Endothelial cell (in vitro differentiated cells): ENCODE measurements around the gene INSRR. TPM values are rescaled to one million over a fixed set of nuclear protein-coding genes. Genes with fewer than 3 reads are reported as not detected.

ENCODE experiments used
- DNase-seq: peaks from one replicate; pipeline ENCODE4 v3.0.0; 2021; ENCODE audit warnings: low spot score
- H3K27ac Mint-ChIP-seq: one replicate; pipeline ENCODE4 v1.8.0; 2021; ENCODE audit warnings: mixed read lengths, inconsistent platforms; ENCODE audit not compliant: unreplicated experiment
- H3K27me3 Mint-ChIP-seq: one replicate; pipeline ENCODE4 v1.8.0; 2021; ENCODE audit warnings: mild to moderate bottlenecking, moderate library complexity, mixed read lengths, inconsistent platforms; ENCODE audit not compliant: unreplicated experiment
- H3K36me3 Mint-ChIP-seq: one replicate; pipeline ENCODE4 v1.8.0; 2021; ENCODE audit warnings: mild to moderate bottlenecking, low read depth, mixed read lengths, inconsistent platforms; ENCODE audit not compliant: unreplicated experiment
- H3K4me1 Mint-ChIP-seq: one replicate; pipeline ENCODE4 v1.8.0; 2021; ENCODE audit warnings: mild to moderate bottlenecking, mixed read lengths, inconsistent platforms; ENCODE audit not compliant: unreplicated experiment
- H3K4me3 Mint-ChIP-seq: one replicate; pipeline ENCODE4 v1.8.0; 2021; ENCODE audit warnings: mild to moderate bottlenecking, mixed read lengths, inconsistent platforms; ENCODE audit not compliant: unreplicated experiment
- H3K9me3 Mint-ChIP-seq: one replicate; pipeline ENCODE4 v1.8.0; 2021; ENCODE audit warnings: mixed read lengths, inconsistent platforms; ENCODE audit not compliant: unreplicated experiment
- total RNA-seq: library from RNA; stranded (reverse); fragmentation: NEBNext Ultra II Directional; extraction: Animal tissue kit (Norgen Biotek cat#: 25700); gene quantifications from one replicate; pipeline ENCODE4 v1.2.1, GENCODE V29; 2021; ENCODE audit not compliant: unreplicated experiment
- TF ChIP-seq, protein P1 (sequence below): fragments of 200-600 bp; sonication (generic); IDR thresholded peaks from one replicate; pipeline ENCODE4 v1.5.0; 2021; ENCODE audit warnings: antibody characterized with exemption; ENCODE audit not compliant: unreplicated experiment

The INSRR gene
- total RNA-seq, 1 donor from 2014 or later: not detected

DNA sequence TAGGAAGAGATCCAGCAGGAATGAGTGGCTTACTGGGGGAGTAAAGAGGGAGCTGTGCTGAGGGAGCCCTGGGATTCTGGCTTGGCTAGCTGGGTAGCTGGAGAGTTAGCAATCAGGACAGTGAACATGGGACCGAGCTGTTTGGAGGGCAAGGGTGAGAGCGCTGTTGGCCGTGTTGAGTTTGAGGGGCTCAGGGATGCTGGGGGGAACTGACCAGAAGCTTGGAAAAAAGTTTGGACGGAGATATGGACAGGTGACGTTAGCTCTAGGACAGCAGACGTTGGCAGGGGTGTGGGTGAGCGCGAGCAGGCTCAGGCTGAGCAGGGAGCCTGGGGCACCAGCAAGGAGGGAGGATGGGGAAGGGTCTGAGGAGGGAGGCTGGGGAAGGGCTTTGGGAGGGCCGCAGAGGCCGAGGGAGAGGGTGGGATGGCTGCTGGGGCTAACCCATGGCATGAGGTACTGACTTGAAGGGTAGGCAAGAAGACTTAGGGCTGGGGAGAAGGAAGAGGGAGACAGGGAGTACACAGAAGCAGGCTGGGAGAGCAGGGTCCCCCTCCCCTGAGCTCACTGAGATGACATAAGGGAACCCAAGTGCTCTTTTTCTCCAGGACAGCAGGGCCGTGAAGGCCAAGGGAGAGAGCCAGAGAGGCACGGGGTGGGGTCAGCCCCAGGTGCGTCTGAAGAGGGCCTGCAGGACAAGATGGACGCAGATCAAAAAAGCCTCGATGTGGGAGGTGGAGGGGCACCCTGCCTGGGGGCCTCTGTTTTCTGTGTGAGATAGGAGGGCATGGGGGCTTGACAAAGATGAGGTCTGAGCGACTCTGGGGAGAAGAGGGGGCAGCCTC, 50.5 kb downstream of the INSRR start:
- TF ChIP-seq, protein P1, sequence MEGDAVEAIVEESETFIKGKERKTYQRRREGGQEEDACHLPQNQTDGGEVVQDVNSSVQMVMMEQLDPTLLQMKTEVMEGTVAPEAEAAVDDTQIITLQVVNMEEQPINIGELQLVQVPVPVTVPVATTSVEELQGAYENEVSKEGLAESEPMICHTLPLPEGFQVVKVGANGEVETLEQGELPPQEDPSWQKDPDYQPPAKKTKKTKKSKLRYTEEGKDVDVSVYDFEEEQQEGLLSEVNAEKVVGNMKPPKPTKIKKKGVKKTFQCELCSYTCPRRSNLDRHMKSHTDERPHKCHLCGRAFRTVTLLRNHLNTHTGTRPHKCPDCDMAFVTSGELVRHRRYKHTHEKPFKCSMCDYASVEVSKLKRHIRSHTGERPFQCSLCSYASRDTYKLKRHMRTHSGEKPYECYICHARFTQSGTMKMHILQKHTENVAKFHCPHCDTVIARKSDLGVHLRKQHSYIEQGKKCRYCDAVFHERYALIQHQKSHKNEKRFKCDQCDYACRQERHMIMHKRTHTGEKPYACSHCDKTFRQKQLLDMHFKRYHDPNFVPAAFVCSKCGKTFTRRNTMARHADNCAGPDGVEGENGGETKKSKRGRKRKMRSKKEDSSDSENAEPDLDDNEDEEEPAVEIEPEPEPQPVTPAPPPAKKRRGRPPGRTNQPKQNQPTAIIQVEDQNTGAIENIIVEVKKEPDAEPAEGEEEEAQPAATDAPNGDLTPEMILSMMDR: no peak
- no peak overlapping the region for H3K4me3 Mint-ChIP-seq
- peaks cover 6% of the 10 kb centered on the region for H3K4me1 Mint-ChIP-seq
- peaks cover 5% of the 10 kb centered on the region for H3K36me3 Mint-ChIP-seq
- no peak for DNase-seq
- peaks cover 16% of the 10 kb centered on the region for H3K27me3 Mint-ChIP-seq
- H3K9me3 Mint-ChIP-seq: no peaks in the 10 kb centered on the region
- no peak overlapping the region for H3K27ac Mint-ChIP-seq

DNA sequence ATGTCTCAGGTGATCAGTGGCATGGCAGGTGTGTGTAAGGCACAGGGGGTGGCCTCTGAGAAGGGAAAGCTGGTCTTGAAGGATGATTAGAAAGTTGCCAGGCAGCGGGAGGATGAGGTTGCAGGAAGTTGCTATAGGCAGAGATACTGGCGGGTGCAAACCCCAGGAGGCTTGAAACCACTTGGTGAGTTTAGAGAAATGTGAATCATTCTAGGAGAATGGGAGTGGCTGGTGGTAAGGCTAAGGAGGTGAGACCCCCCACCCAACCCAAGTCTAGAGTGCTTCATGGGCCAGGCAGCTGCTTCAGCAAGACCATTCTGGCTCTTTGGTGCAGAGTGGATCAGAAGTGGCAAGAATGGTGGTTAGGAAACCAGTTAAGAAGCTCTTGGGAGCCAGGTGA, 51.3 kb downstream of the INSRR start:
- Mint-ChIP-seq H3K36me3 (peaks cover 5% of the 10 kb centered on the region), H3K27ac (no peak overlapping the region), H3K4me3 (peak overlapping the region; percentile 38), H3K27me3 (peaks cover 13% of the 10 kb centered on the region), H3K4me1 (peaks cover 9% of the 10 kb centered on the region), H3K9me3 (no peaks in the 10 kb centered on the region)
- TF ChIP-seq, protein P1: no peak
- no peak for DNase-seq

DNA sequence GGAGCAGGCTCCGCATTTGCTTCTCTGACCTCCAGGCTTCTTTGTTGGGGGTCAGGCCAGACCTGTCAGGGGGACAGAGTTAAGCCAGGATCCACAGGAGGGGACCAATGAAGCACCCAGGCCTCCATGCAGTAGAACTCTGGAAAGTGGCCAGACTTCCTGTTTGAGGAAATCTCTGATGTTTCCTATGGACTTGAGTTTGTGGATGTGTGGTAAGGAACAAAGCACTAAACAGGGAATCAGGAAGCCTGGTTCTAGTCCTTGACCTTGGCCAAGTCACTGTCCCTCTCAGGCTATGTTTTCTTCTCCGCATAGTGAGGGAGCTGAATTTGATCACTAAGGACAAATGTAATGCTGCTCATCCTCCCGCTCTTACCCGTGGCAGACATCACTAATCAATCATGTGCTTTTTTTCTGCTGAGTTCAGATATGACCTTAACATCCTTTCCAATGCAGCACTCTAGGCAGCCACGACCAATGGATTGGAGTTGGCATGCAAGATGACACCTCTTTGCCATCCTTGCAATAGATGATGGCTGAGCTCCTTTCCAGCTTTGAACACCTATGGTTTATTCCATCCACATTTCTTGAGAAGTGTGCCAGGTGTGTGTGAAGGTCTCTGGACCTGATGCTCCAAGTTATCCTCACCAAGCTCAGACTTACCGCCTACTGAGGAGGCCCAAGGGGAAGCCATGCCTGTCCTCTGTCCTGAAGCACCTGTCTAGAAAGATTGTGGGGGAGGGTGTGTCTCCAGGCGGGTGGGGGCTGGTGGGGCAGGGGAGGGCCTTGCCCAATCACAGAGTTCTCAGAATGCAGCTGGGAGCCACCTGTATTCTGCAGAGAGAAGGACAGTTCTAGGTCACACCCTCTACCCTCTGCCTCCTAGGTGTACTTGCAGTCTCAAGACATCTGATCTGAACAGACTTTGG, 52.1 kb downstream of the INSRR start:
- H3K4me3 Mint-ChIP-seq: no peak overlapping the region
- peaks cover 9% of the 10 kb centered on the region for H3K4me1 Mint-ChIP-seq
- H3K27ac Mint-ChIP-seq: no peak overlapping the region
- H3K36me3 Mint-ChIP-seq: peaks cover 7% of the 10 kb centered on the region
- peaks cover 9% of the 10 kb centered on the region for H3K27me3 Mint-ChIP-seq
- H3K9me3 Mint-ChIP-seq: no peaks in the 10 kb centered on the region
- DNase-seq: no peak
- TF ChIP-seq, protein P1: no peak

DNA sequence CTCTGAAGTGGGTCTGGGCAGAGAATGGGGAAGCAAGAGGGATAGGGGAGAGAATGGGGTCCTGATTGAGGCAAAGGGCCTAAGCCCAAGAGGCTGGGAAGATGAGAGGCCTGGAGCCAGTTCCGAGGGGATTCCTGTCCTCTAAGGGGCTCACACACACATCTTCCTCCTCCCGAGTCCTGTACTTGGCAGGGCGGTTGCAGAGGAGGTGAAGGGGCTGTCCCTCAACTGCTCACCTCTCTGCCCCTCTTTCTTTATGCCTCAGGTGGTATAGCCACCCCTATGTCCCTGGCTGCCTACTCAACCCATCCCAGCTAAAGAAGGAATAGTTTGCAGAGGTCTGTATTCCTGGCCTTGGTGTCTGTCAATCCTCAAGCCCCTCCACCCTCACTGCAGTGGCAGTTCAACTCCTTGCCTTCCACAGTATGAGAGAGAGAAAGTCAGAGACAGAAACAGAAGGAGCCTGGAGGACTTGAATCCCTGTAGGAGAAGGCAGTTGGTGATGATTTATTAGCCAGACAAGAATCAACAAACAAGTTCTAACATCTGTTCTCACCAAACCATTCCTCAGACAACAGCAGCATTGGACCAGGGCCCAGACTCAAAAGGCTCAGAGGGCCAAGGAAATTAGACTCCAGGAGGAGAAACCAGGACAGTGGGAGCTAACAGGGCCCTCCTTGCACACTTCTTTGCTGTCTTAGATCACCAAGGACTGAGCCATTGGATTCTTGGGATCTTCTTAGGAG, 53.0 kb downstream of the INSRR start:
- peaks cover 15% of the 10 kb centered on the region for H3K36me3 Mint-ChIP-seq
- H3K27me3 Mint-ChIP-seq: peaks cover 6% of the 10 kb centered on the region
- no peak for DNase-seq
- no peaks in the 10 kb centered on the region for H3K9me3 Mint-ChIP-seq
- TF ChIP-seq, protein P1: no peak
- H3K4me1 Mint-ChIP-seq: peaks cover 16% of the 10 kb centered on the region
- H3K4me3 Mint-ChIP-seq: no peak overlapping the region
- H3K27ac Mint-ChIP-seq: no peak overlapping the region
